ENCODE data around the gene SPON2.

The SPON2 gene

GRCh38 chr4:1204828-1205585, 32.6 kb upstream of the SPON2 start:
- no peak overlapping the region for H3K4me3 ChIP-seq (ENCODE audit: low read depth, low read length)
- DNase-seq (ENCODE audit: low read depth): no peak
- TF ChIP-seq, protein P1, sequence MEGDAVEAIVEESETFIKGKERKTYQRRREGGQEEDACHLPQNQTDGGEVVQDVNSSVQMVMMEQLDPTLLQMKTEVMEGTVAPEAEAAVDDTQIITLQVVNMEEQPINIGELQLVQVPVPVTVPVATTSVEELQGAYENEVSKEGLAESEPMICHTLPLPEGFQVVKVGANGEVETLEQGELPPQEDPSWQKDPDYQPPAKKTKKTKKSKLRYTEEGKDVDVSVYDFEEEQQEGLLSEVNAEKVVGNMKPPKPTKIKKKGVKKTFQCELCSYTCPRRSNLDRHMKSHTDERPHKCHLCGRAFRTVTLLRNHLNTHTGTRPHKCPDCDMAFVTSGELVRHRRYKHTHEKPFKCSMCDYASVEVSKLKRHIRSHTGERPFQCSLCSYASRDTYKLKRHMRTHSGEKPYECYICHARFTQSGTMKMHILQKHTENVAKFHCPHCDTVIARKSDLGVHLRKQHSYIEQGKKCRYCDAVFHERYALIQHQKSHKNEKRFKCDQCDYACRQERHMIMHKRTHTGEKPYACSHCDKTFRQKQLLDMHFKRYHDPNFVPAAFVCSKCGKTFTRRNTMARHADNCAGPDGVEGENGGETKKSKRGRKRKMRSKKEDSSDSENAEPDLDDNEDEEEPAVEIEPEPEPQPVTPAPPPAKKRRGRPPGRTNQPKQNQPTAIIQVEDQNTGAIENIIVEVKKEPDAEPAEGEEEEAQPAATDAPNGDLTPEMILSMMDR (IDR thresholded peaks at IDR 0.05; ENCODE audit: control insufficient read depth, extremely low read depth, insufficient read depth): no peak

- DNase-seq (ENCODE audit: low read depth): no peak
- H3K4me3 ChIP-seq (ENCODE audit: low read depth, low read length): no peak overlapping the region
- TF ChIP-seq, protein P1 (IDR thresholded peaks at IDR 0.05; ENCODE audit: control insufficient read depth, extremely low read depth, insufficient read depth): no peak
Observed at GRCh38 chr4:1204286-1204827, 32.0 kb upstream of the SPON2 start.

DNA sequence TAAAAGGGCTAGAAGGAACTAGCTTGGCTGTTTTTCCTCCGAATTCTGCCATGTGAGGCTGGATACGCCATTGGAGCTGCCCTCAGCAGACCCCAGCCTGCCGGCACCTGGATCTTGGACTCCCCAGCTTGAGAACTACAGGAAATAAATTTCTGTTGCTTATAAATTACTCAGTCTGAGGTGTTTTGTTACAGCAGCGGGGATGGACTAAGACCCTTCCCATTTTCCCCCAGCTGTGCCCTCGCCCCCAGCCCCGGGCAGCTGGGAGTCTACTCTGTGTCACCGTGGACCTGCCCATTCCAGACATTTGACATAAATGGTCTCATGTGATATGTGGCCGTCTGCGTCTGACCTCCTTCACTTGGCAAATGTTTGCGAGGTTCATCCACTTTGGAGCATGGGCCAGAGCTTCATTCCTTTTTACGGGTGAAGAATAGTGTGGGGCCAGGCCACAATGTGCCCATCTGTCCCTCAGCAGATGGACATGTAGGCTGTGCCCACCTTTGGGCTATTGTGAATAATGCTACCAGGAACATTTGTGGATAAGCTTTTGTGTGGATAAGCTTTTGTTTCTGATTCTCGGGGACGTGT, 30.7 kb upstream of the SPON2 start:
- TF ChIP-seq, protein P1 (IDR thresholded peaks at IDR 0.05; ENCODE audit: control insufficient read depth, extremely low read depth, insufficient read depth): no peak
- H3K4me3 ChIP-seq (ENCODE audit: low read depth, low read length): no peak overlapping the region
- no peak for DNase-seq (ENCODE audit: low read depth)

GRCh38 chr4:1202526-1203011, 30.2 kb upstream of the SPON2 start:
- no peak for DNase-seq (ENCODE audit: low read depth)
- TF ChIP-seq, protein P1 (IDR thresholded peaks at IDR 0.05; ENCODE audit: control insufficient read depth, extremely low read depth, insufficient read depth): no peak
- no peak overlapping the region for H3K4me3 ChIP-seq (ENCODE audit: low read depth, low read length)

DNA sequence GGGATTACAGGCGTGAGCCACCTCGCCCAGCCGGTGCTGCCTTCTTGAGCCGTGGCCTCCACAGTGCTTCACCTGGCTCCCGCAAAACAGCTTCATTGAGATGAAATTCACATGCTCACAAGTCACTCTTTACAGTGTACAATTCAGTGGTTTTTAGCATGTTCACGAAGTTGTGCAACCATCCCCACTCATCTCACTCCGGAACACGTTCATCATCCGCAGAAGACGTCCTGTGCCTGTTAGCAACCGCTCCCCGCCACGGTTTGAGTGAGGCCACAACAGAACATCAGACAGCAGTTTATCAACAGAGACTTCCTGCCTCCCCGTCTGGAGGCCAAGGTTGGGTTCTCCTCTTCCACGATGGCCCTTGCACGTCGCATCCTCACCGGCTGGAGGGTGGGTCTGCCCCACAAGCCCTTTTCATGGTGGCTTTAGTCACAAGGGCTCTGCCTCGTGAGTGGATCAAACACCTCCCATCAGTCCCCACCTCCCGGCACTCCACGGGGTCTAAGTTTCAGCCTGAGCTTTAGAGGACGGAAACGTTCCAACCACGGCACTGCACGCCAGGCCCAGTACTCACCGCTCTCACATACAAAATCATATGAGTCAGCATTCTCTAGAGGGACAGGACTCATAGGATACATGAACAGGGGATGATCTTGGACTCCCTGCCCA, 29.6 kb upstream of the SPON2 start:
- no peak for DNase-seq (ENCODE audit: low read depth)
- H3K4me3 ChIP-seq (ENCODE audit: low read depth, low read length): no peak overlapping the region

GRCh38 chr4:1200425-1201035, 28.1 kb upstream of the SPON2 start:
- no peak overlapping the region for H3K4me3 ChIP-seq (ENCODE audit: low read depth, low read length)
- DNase-seq (ENCODE audit: low read depth): no peak
- TF ChIP-seq, protein P1 (IDR thresholded peaks at IDR 0.05; ENCODE audit: control insufficient read depth, extremely low read depth, insufficient read depth): no peak

More for the DNA sequence above, 29.6 kb upstream of the SPON2 start:
- TF ChIP-seq, protein P1 (IDR thresholded peaks at IDR 0.05; ENCODE audit: control insufficient read depth, extremely low read depth, insufficient read depth): no peak

Data from LNCaP clone FGC (cell line).